GM23338 (cell line): ENCODE measurements around the gene BOK. TPM values are rescaled to one million over a fixed set of nuclear protein-coding genes. Genes with fewer than 3 reads are reported as not detected.

Experiments used
- ATAC-seq: fragments of 200-7000 bp; cut with Tn5 transposase; 3 replicates; pipeline ENCODE4 v1.9.1; 2020
- DNase-seq: peaks from one replicate; pipeline ENCODE4 v3.0.0-alpha.2; 2015; ENCODE audit warnings: low spot score
- H2AFZ ChIP-seq: fragments of 200-600 bp; sonication (generic); 2 replicates; pipeline ENCODE4 v1.8.0; 2016; ENCODE audit warnings: antibody characterized with exemption, mild to moderate bottlenecking, moderate library complexity
- H3F3A ChIP-seq: fragments of 200-600 bp; sonication (generic); replicated peaks from 2 replicates; pipeline ENCODE4 v1.8.0; 2017; ENCODE audit warnings: antibody characterized with exemption, mixed run types, low read depth
- H3K27ac ChIP-seq: fragments of 200-600 bp; sonication (generic); 2 replicates; pipeline ENCODE4 v1.6.1; 2016; ENCODE audit warnings: low read depth
- H3K27me3 ChIP-seq: fragments of 200-600 bp; sonication (generic); 2 replicates; pipeline ENCODE4 v1.8.0; 2016; ENCODE audit warnings: mild to moderate bottlenecking, mixed run types, moderate library complexity; ENCODE audit not compliant: insufficient read depth
- H3K36me3 ChIP-seq: fragments of 200-600 bp; sonication (generic); 2 replicates; pipeline ENCODE4 v1.8.0; 2016; ENCODE audit warnings: mild to moderate bottlenecking; ENCODE audit not compliant: insufficient read depth
- H3K4me1 ChIP-seq: fragments of 200-600 bp; sonication (generic); 2 replicates; pipeline ENCODE4 v1.8.0; 2016; ENCODE audit warnings: mild to moderate bottlenecking, moderate library complexity; ENCODE audit not compliant: insufficient read depth
- H3K4me2 ChIP-seq: fragments of 200-600 bp; sonication (generic); 2 replicates; pipeline ENCODE4 v1.7.1; 2017; ENCODE audit warnings: mixed run types
- H3K4me3 ChIP-seq: fragments of 200-600 bp; sonication (generic); 2 replicates; pipeline ENCODE4 v1.6.1; 2016; ENCODE audit warnings: mixed run types
- H3K79me2 ChIP-seq: fragments of 200-600 bp; sonication (generic); replicated peaks from 2 replicates; pipeline ENCODE4 v1.8.0; 2017; ENCODE audit warnings: mild to moderate bottlenecking; ENCODE audit not compliant: insufficient read depth
- H3K9me2 ChIP-seq: fragments of 200-600 bp; sonication (generic); 2 replicates; pipeline ENCODE4 v1.8.0; 2017; ENCODE audit not compliant: insufficient read depth
- H4K20me1 ChIP-seq: fragments of 200-600 bp; sonication (generic); replicated peaks from 2 replicates; pipeline ENCODE4 v1.8.0; 2017; ENCODE audit warnings: mild to moderate bottlenecking; ENCODE audit not compliant: insufficient read depth
- H3K27ac Mint-ChIP-seq: 2 replicates; pipeline ENCODE4 v1.8.0; 2020; ENCODE audit warnings: inconsistent platforms, mild to moderate bottlenecking, moderate library complexity, mixed read lengths
- H3K27me3 Mint-ChIP-seq: 3 replicates; pipeline ENCODE4 v1.8.0; 2022; ENCODE audit warnings: low read depth, mild to moderate bottlenecking, moderate library complexity, mixed read lengths, inconsistent platforms; ENCODE audit not compliant: insufficient read depth, poor library complexity
- H3K36me3 Mint-ChIP-seq: 3 replicates; pipeline ENCODE4 v1.8.0; 2021; ENCODE audit warnings: low read depth, mild to moderate bottlenecking, inconsistent platforms, moderate library complexity, mixed read lengths
- H3K4me1 Mint-ChIP-seq: 3 replicates; pipeline ENCODE4 v1.8.0; 2020; ENCODE audit warnings: mild to moderate bottlenecking, inconsistent platforms, mixed read lengths
- H3K4me3 Mint-ChIP-seq: 3 replicates; pipeline ENCODE4 v1.8.0; 2021; ENCODE audit warnings: moderate library complexity, mild to moderate bottlenecking, inconsistent platforms, mixed read lengths
- H3K9me3 Mint-ChIP-seq: 3 replicates; pipeline ENCODE4 v1.8.0; 2020; ENCODE audit warnings: moderate library complexity, mild to moderate bottlenecking, inconsistent platforms, mixed read lengths
- CREB1 ChIP-seq: fragments of 250-450 bp; sonication (Bioruptor Pico); IDR thresholded peaks from 2 replicates; pipeline ENCODE4 v1.5.0; 2020; ENCODE audit warnings: low read depth, mild to moderate bottlenecking, moderate library complexity
- CTCF ChIP-seq, 2 experiments: fragments of 200-600 bp in 1 of 2; sonication (generic) in 1 of 2; conservative IDR thresholded peaks; 2 replicates each; pipeline versions ENCODE4 v1.5.1 to v1.6.1; 2016 to 2017; ENCODE audit warnings: antibody characterized with exemption in 2 of 2, low read depth in 2 of 2, mild to moderate bottlenecking in 2 of 2, moderate library complexity in 1 of 2
- ETS1 ChIP-seq: IDR thresholded peaks from 2 replicates; pipeline ENCODE4 v1.6.1; 2016; ENCODE audit warnings: antibody characterized with exemption
- EZH2 ChIP-seq: fragments of 200-600 bp; sonication (generic); IDR thresholded peaks from one replicate; pipeline ENCODE4 v1.8.0; 2017; ENCODE audit warnings: antibody characterized with exemption, mild to moderate bottlenecking, low read depth; ENCODE audit not compliant: unreplicated experiment
- EZH2phosphoT487 ChIP-seq: fragments of 200-600 bp; sonication (generic); IDR thresholded peaks from one replicate; pipeline ENCODE4 v1.8.1; 2018; ENCODE audit warnings: antibody characterized with exemption; ENCODE audit not compliant: unreplicated experiment
- JUNB ChIP-seq: IDR thresholded peaks from one replicate; pipeline ENCODE4 v1.6.1; 2016; ENCODE audit warnings: antibody characterized with exemption; ENCODE audit not compliant: unreplicated experiment
- NANOG ChIP-seq: IDR thresholded peaks from 2 replicates; pipeline ENCODE4 v1.6.1; 2016; ENCODE audit warnings: antibody characterized with exemption, borderline replicate concordance
- POLR2AphosphoS5 ChIP-seq: IDR thresholded peaks from 2 replicates; pipeline ENCODE4 v1.6.1; 2016; ENCODE audit warnings: antibody characterized with exemption, low read depth
- REST ChIP-seq: IDR thresholded peaks from one replicate; pipeline ENCODE4 v1.6.1; 2018; ENCODE audit warnings: antibody characterized with exemption; ENCODE audit not compliant: unreplicated experiment
- STAT1 ChIP-seq: IDR thresholded peaks from one replicate; pipeline ENCODE4 v1.6.1; 2016; ENCODE audit warnings: antibody characterized with exemption; ENCODE audit not compliant: unreplicated experiment
- ZNF114 ChIP-seq: fragments of 250-450 bp; sonication (Bioruptor Pico); IDR thresholded peaks from 2 replicates; pipeline ENCODE4 v1.5.0; 2020; ENCODE audit warnings: mild to moderate bottlenecking, moderate library complexity
- ZNF331 ChIP-seq: fragments of 250-450 bp; sonication (Bioruptor Pico); IDR thresholded peaks from 2 replicates; pipeline ENCODE4 v1.5.0; 2020; ENCODE audit warnings: low read depth, mild to moderate bottlenecking, moderate library complexity
- ZNF462 ChIP-seq: fragments of 250-450 bp; sonication (Bioruptor Pico); IDR thresholded peaks from 2 replicates; pipeline ENCODE4 v1.5.0; 2020; ENCODE audit warnings: mild to moderate bottlenecking, moderate library complexity
- polyA plus RNA-seq: library from polyadenylated mRNA; unstranded; fragments of >200 nt; fragmentation: Nextera tagmentation; extraction: Ambion mirVana; gene quantifications from 2 replicates; pipeline ENCODE4 v1.2.1, GENCODE V29; 2016
- total RNA-seq: library from RNA; depleted of rRNA; stranded (reverse); fragments of >200 nt; shearing (Covaris generic); gene quantifications from 2 replicates; pipeline ENCODE4 v1.2.3, GENCODE V29; 2014

Gene BOK
- total and polyA plus RNA-seq, 2 experiments from 2014 or later = 13.5 to 36.7 TPM

- no peak overlapping the region for H3K4me2 ChIP-seq
- H3K9me2 ChIP-seq = no peaks in the 10 kb centered on the region
- ATAC-seq (no peak), DNase-seq (no peak)
- Mint-ChIP-seq H3K27me3 (peaks cover 15% of the 10 kb centered on the region), H3K36me3 (no peaks in the 10 kb centered on the region; the same call in 2 of the 3 replicates), H3K27ac (no peak overlapping the region), H3K9me3 (no peaks in the 10 kb centered on the region), H3K4me1 (peaks cover 6% of the 10 kb centered on the region; the same call in 2 of the 3 replicates), H3K4me3 (no peak overlapping the region)
- H4K20me1 ChIP-seq = peaks cover 14% of the 10 kb centered on the region
- H3K27ac ChIP-seq = no peak overlapping the region
- H3K27me3 ChIP-seq = no peaks in the 10 kb centered on the region
- H3K4me3 ChIP-seq = no peak overlapping the region
- no peak overlapping the region for H2AFZ ChIP-seq
- H3F3A ChIP-seq = no peaks in the 10 kb centered on the region
- no peaks in the 10 kb centered on the region; the same call in 1 of the 2 replicates for H3K4me1 ChIP-seq
- no peaks in the 10 kb centered on the region for H3K36me3 ChIP-seq
- H3K79me2 ChIP-seq = peaks cover 4% of the 10 kb centered on the region
- TF ChIP-seq CTCF (conservative IDR thresholded peaks at IDR 0.05; ENCODE audit: low read depth in 2 of 2) (no peak), EZH2phosphoT487 (no peak), JUNB (no peak), CREB1 (CRISPR knock-in tag) (no peak), ZNF462 (no peak), NANOG (no peak), ZNF114 (CRISPR knock-in tag) (no peak), STAT1 (no peak), ZNF331 (CRISPR knock-in tag) (no peak), ETS1 (no peak), REST (no peak), EZH2 (no peak), POLR2AphosphoS5 (no peak)
These were observed 5.0 kb downstream of the BOK start for GRCh38 chr2:241563571-241563980.
